Smooth muscle cell (in vitro differentiated cells): Measurements from ENCODE around the gene MAGEB18. TPM values are rescaled to one million over a fixed set of nuclear protein-coding genes. Genes with fewer than 3 reads are reported as not detected.

Experiments used
- DNase-seq: peaks from one replicate; lab custom pipeline; 2025; ENCODE audit not compliant: unreplicated experiment; lab: John Stamatoyannopoulos, UW
- H2AFZ ChIP-seq: fragments of 200-600 bp; sonication (generic); 2 replicates; pipeline ENCODE4 v1.6.0; 2016; ENCODE audit warnings: antibody characterized with exemption, low read depth, mild to moderate bottlenecking
- H3F3A ChIP-seq: fragments of 200-600 bp; sonication (generic); 2 replicates; pipeline ENCODE4 v1.6.0; 2017; ENCODE audit warnings: antibody characterized with exemption, low read depth
- H3K27ac ChIP-seq: fragments of 200-600 bp; sonication (generic); 2 replicates; pipeline ENCODE4 v1.5.1; 2016; ENCODE audit warnings: low read depth, mild to moderate bottlenecking
- H3K27me3 ChIP-seq: fragments of 200-600 bp; sonication (generic); 2 replicates; pipeline ENCODE4 v1.6.1; 2016; ENCODE audit warnings: low read depth, mild to moderate bottlenecking
- H3K36me3 ChIP-seq: fragments of 200-600 bp; sonication (generic); 2 replicates; pipeline ENCODE4 v1.5.1; 2016; ENCODE audit warnings: low read depth
- H3K4me1 ChIP-seq: fragments of 200-600 bp; sonication (generic); 2 replicates; pipeline ENCODE4 v1.5.1; 2016; ENCODE audit warnings: low read depth
- H3K4me2 ChIP-seq: fragments of 200-600 bp; sonication (generic); 2 replicates; pipeline ENCODE4 v1.6.0; 2016; ENCODE audit warnings: mild to moderate bottlenecking
- H3K4me3 ChIP-seq: fragments of 200-600 bp; sonication (generic); 2 replicates; pipeline ENCODE4 v1.5.1; 2016; ENCODE audit warnings: mild to moderate bottlenecking
- H3K79me2 ChIP-seq: fragments of 200-600 bp; sonication (generic); 2 replicates; pipeline ENCODE4 v1.6.0; 2016; ENCODE audit warnings: low read depth, mild to moderate bottlenecking
- H3K9ac ChIP-seq: fragments of 200-600 bp; sonication (generic); 2 replicates; pipeline ENCODE4 v1.6.0; 2016; ENCODE audit warnings: low read depth
- H3K9me3 ChIP-seq: fragments of 200-600 bp; sonication (generic); replicated peaks from 2 replicates; pipeline ENCODE4 v1.5.1; 2016; ENCODE audit warnings: low read depth
- H4K20me1 ChIP-seq: fragments of 200-600 bp; sonication (generic); 2 replicates; pipeline ENCODE4 v1.6.0; 2016; ENCODE audit warnings: low read depth
- CTCF ChIP-seq: fragments of 200-600 bp; sonication (generic); IDR thresholded peaks from 2 replicates; pipeline ENCODE4 v1.5.1; 2017; ENCODE audit warnings: borderline replicate concordance, mild to moderate bottlenecking, antibody characterized with exemption; ENCODE audit not compliant: insufficient read depth, poor library complexity, severe bottlenecking
- WGBS: methylation state at CpG from one replicate; pipeline ENCODE4 v1.1.7; 2016; ENCODE audit warnings: low lambda C conversion rate; 5-methylcytosine and 5-hydroxymethylcytosine counted together
- polyA plus RNA-seq: library from polyadenylated mRNA; unstranded; fragments of >200 nt; fragmentation: Nextera tagmentation; extraction: Ambion mirVana; gene quantifications from 2 replicates; pipeline ENCODE4 v1.2.1, GENCODE V29; 2016
- total RNA-seq: library from RNA; depleted of rRNA; stranded (reverse); fragments of >200 nt; gene quantifications from 2 replicates; pipeline ENCODE4 v1.2.3, GENCODE V29; 2014

The MAGEB18 gene
- not detected in 2 replicates for total RNA-seq
- not detected in 2 replicates for polyA plus RNA-seq

- H3K9me3 ChIP-seq, result peaks cover 4% of the 10 kb centered on the region
- no peak within 1 kb of the TSS for H3K4me2 ChIP-seq
- H3K79me2 ChIP-seq, result no peaks in the 10 kb centered on the region
- no peaks in the 10 kb centered on the region for H3F3A ChIP-seq
- no peak for TF ChIP-seq CTCF
- H4K20me1 ChIP-seq, result no peaks in the 10 kb centered on the region
- H3K36me3 ChIP-seq, result no peaks in the 10 kb centered on the region
- H3K27ac ChIP-seq, result no peak within 1 kb of the TSS
- 89% methylated on average over 11 of the region's 11 CpGs for WGBS
- H3K27me3 ChIP-seq, result no peaks in the 10 kb centered on the region
- H3K9ac ChIP-seq, result no peak within 1 kb of the TSS
- H2AFZ ChIP-seq, result no peak within 1 kb of the TSS
- H3K4me3 ChIP-seq, result no peak within 1 kb of the TSS
- DNase-seq, result no peak
- no peaks in the 10 kb centered on the region for H3K4me1 ChIP-seq
Measured at GRCh38 chrX:26138274-26138673, at the start of gene MAGEB18. MAGEB18 (plus strand) TSS chrX:26138343; CDS start chrX:26138986, 643 bp downstream.

- no peak for DNase-seq
- 55% methylated on average over 3 of the region's 3 CpGs for WGBS
- no peak overlapping the region for H3K4me3 ChIP-seq
- H3F3A ChIP-seq, result no peaks in the 10 kb centered on the region
- no peaks in the 10 kb centered on the region for H3K36me3 ChIP-seq
- H3K27ac ChIP-seq, result no peak overlapping the region
- no peaks in the 10 kb centered on the region for H4K20me1 ChIP-seq
- H3K79me2 ChIP-seq, result no peaks in the 10 kb centered on the region
- no peaks in the 10 kb centered on the region for H3K4me1 ChIP-seq
- no peak overlapping the region for H3K9ac ChIP-seq
- no peaks in the 10 kb centered on the region for H3K9me3 ChIP-seq
- H2AFZ ChIP-seq, result no peak overlapping the region
- no peak for TF ChIP-seq CTCF
- H3K27me3 ChIP-seq, result no peaks in the 10 kb centered on the region
- no peak overlapping the region for H3K4me2 ChIP-seq
Measured at GRCh38 chrX:26100421-26100920, 37.7 kb upstream of the MAGEB18 start.

DNA sequence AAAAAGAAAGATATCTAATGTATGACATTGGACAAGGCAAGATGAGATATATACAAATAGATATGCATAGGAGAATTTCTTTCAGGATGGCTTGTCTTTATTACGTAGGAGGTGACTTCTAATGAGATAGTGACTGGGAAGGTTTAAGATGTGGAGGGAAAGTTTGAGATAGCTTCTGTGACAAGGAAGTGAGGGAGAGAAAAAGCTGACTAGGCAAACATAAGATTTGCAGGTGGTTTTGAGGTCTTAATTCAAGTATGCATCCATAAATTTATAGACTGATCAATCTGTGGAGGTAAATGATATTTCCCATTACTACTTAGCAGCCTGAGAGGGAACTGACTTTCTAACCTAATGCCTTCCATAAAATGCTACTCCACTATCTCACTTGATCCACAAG, 29.0 kb upstream of the MAGEB18 start:
- no peaks in the 10 kb centered on the region for H3K36me3 ChIP-seq
- no peak for TF ChIP-seq CTCF
- H3K4me1 ChIP-seq, result no peaks in the 10 kb centered on the region
- no peak overlapping the region for H3K4me2 ChIP-seq
- no peak overlapping the region for H3K4me3 ChIP-seq
- no peaks in the 10 kb centered on the region for H3F3A ChIP-seq
- H2AFZ ChIP-seq, result no peak overlapping the region
- WGBS, result 82% methylated on average over 1 of the region's 1 CpG
- H3K27ac ChIP-seq, result no peak overlapping the region
- H3K9me3 ChIP-seq, result no peaks in the 10 kb centered on the region
- H4K20me1 ChIP-seq, result no peaks in the 10 kb centered on the region
- no peak overlapping the region for H3K9ac ChIP-seq
- no peak for DNase-seq
- H3K79me2 ChIP-seq, result no peaks in the 10 kb centered on the region
- no peaks in the 10 kb centered on the region for H3K27me3 ChIP-seq

DNA sequence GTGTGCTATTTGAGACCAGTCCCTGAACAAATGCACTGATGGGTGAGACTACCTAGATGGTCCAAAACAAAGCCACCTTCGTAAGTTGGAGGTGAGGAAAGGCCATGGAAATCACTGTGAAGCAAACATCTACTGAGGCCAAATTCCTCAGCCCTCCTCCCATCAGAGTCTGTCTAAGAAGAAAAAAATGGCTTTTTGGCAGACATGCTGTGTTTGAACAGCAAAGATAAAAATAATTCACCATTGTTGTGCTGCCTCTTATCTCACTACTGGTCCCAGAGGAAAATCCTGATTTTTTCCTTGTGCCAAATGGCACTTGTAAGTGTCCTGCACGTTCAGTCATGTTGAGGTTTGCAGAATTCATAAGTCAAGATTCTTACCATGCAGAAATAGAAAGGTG, 7.9 kb downstream of the MAGEB18 start:
- no peak for DNase-seq
- Histone ChIP-seq H3K4me3 (no peak overlapping the region), H3K36me3 (no peaks in the 10 kb centered on the region), H3K79me2 (no peaks in the 10 kb centered on the region), H3K9ac (no peak overlapping the region), H4K20me1 (no peaks in the 10 kb centered on the region), H3K27me3 (no peaks in the 10 kb centered on the region), H3K4me2 (no peak overlapping the region), H2AFZ (no peak overlapping the region), H3K9me3 (no peaks in the 10 kb centered on the region), H3K27ac (no peak overlapping the region), H3F3A (no peaks in the 10 kb centered on the region), H3K4me1 (no peaks in the 10 kb centered on the region)
- 59% methylated on average over 2 of the region's 2 CpGs for WGBS
- TF ChIP-seq CTCF, result no peak
